ENCODE results near the gene RNF39. TPM values are rescaled to one million over a fixed set of nuclear protein-coding genes. Genes with fewer than 3 reads are reported as not detected.
A peak's percentile ranks its signal among the peaks of the same experiment; 100 is the strongest.

The RNF39 gene
- total RNA-seq, 6 experiments from 2014 or later = not detected

GRCh38 chr6:30091577-30092381 is 16.2 kb upstream of the RNF39 start:
- Histone ChIP-seq H3K36me3 (no peaks in the 10 kb centered on the region), H3K27ac (no peak overlapping the region), H3K4me1 (no peaks in the 10 kb centered on the region), H3K4me3 (no peak overlapping the region), H3K27me3 (no peaks in the 10 kb centered on the region), H3K9me3 (no peaks in the 10 kb centered on the region)
- intact Hi-C loops (cut with DNase I) = no loop called here
- ATAC-seq (peak in 2 of 4 donors; percentile 33 to 45), DNase-seq (no peak)
- WGBS (ENCODE audit: insufficient coverage, low coverage, low lambda C conversion rate, missing lambda C conversion rate) = 52% methylated on average over 8 of the region's 11 CpGs
- TF ChIP-seq CTCF (IDR thresholded peaks at IDR 0.05) (no peak), POLR2A (IDR thresholded peaks at IDR 0.05) (no peak)

DNA sequence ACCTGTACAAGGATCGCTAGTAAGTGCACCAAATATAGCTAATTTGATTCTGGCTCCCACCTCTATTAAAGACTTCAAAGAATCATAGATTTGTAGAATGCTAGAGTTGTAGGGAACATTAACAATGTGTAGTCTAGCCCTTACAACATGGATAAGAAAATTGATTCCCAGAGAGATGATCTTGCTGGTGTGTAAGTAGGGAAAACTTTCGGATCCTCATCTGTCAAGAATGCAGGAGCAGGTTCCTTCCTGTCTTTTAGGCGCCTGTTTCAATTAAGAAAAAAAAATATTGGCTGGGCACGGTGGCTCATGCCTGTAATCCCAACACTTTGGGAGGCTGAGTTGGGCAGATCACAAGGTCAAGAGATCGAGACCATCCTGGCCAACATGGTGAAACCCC is 12.3 kb upstream of the RNF39 start:
- Histone ChIP-seq H3K4me1 (no peaks in the 10 kb centered on the region), H3K9me3 (no peaks in the 10 kb centered on the region), H3K27ac (no peak overlapping the region), H3K4me3 (no peak overlapping the region), H3K27me3 (no peaks in the 10 kb centered on the region), H3K36me3 (no peaks in the 10 kb centered on the region)
- no peak for DNase-seq
- intact Hi-C loops (cut with DNase I) = no loop called here
- WGBS (ENCODE audit: insufficient coverage, low coverage, low lambda C conversion rate, missing lambda C conversion rate) = 50% methylated on average over 5 of the region's 5 CpGs
- ATAC-seq = no peak
- no peak for TF ChIP-seq CTCF (IDR thresholded peaks at IDR 0.05)
- TF ChIP-seq POLR2A (IDR thresholded peaks at IDR 0.05) = no peak

GRCh38 chr6:30077218-30077617 is 1.6 kb upstream of the RNF39 start:
- no peak for ATAC-seq
- Histone ChIP-seq H3K9me3 (no peaks in the 10 kb centered on the region), H3K4me3 (no peak overlapping the region), H3K4me1 (peaks cover 0 to 12% (median 0%) of the 10 kb centered on the region in 4 donors), H3K27me3 (peaks cover 0 to 9% of the 10 kb centered on the region in 2 donors), H3K27ac (no peak overlapping the region), H3K36me3 (no peaks in the 10 kb centered on the region)
- TF ChIP-seq POLR2A (IDR thresholded peaks at IDR 0.05) (no peak), CTCF (IDR thresholded peaks at IDR 0.05) (no peak)
- intact Hi-C loops (cut with DNase I) = no loop called here
- no peak for DNase-seq
- 38% methylated on average over 4 of the region's 4 CpGs for WGBS (ENCODE audit: insufficient coverage, low coverage, low lambda C conversion rate, missing lambda C conversion rate)

GRCh38 chr6:30075790-30076732 is 492 bp upstream of the RNF39 start:
- DNase-seq (peak in 1 of 3 donors; percentile 29), ATAC-seq (peak; percentile 58 to 65 (median 62))
- no peak overlapping the region for H3K4me3 ChIP-seq
- TF ChIP-seq POLR2A (IDR thresholded peaks at IDR 0.05) (no peak), CTCF (IDR thresholded peaks at IDR 0.05) (peak in 3 of 4 donors; percentile 23 to 37 (median 23))
- no peaks in the 10 kb centered on the region for H3K36me3 ChIP-seq
- no peaks in the 10 kb centered on the region for H3K9me3 ChIP-seq
- 32% methylated on average over 7 of the region's 22 CpGs for WGBS (ENCODE audit: insufficient coverage, low coverage, low lambda C conversion rate, missing lambda C conversion rate)
- peaks cover 0 to 9% of the 10 kb centered on the region in 2 donors for H3K27me3 ChIP-seq
- peaks cover 0 to 15% (median 0%) of the 10 kb centered on the region in 4 donors for H3K4me1 ChIP-seq
- intact Hi-C loops (cut with DNase I) = no loop called here
- no peak overlapping the region for H3K27ac ChIP-seq
